Measurements from ENCODE around the gene PLXNA4. TPM values are rescaled to one million over a fixed set of nuclear protein-coding genes. Genes with fewer than 3 reads are reported as not detected.

Gene PLXNA4
- total RNA-seq, 4 donors from 2014 or later, result 0.31 to 0.66 (median 0.43) TPM

- Histone ChIP-seq H3K27me3 (no peaks in the 10 kb centered on the region), H3K27ac (no peak overlapping the region), H3K4me3 (no peak overlapping the region), H3K36me3 (no peaks in the 10 kb centered on the region), H3K9me3 (no peaks in the 10 kb centered on the region), H3K4me1 (no peaks in the 10 kb centered on the region)
- no peak for TF ChIP-seq CTCF (IDR thresholded peaks at IDR 0.05 in 4 of 5, conservative IDR thresholded peaks at IDR 0.05 in 1 of 5)
- TF ChIP-seq POLR2A (IDR thresholded peaks at IDR 0.05), result no peak
- no peak for ATAC-seq
- in situ Hi-C loops (cut with MboI; ENCODE audit: low sequenced_read_pairs in 4 of 4), result no loop called here
- intact Hi-C loops (cut with DNase I; ENCODE audit: low total_unique reads), result no loop called here
- DNase-seq, result no peak
Observed at GRCh38 chr7:132113536-132114371, 462.5 kb downstream of the PLXNA4 start.

- no peak overlapping the region for H3K4me3 ChIP-seq
- TF ChIP-seq CTCF (IDR thresholded peaks at IDR 0.05 in 4 of 5, conservative IDR thresholded peaks at IDR 0.05 in 1 of 5) (no peak), POLR2A (IDR thresholded peaks at IDR 0.05) (no peak)
- DNase-seq, result no peak
- H3K4me1 ChIP-seq, result no peaks in the 10 kb centered on the region
- in situ Hi-C loops (cut with MboI; ENCODE audit: low sequenced_read_pairs in 4 of 4) (no loop called here), intact Hi-C loops (cut with DNase I; ENCODE audit: low total_unique reads) (no loop called here)
- no peak for ATAC-seq
- no peak overlapping the region for H3K27ac ChIP-seq
- H3K36me3 ChIP-seq, result no peaks in the 10 kb centered on the region
- H3K9me3 ChIP-seq, result no peaks in the 10 kb centered on the region
- no peaks in the 10 kb centered on the region for H3K27me3 ChIP-seq
Observed at GRCh38 chr7:132112657-132113056, 463.6 kb downstream of the PLXNA4 start.

GRCh38 chr7:132112106-132112505 is 464.2 kb downstream of the PLXNA4 start:
- ATAC-seq (no peak), DNase-seq (no peak)
- H3K36me3 ChIP-seq, result no peaks in the 10 kb centered on the region
- no peak overlapping the region for H3K4me3 ChIP-seq
- no peaks in the 10 kb centered on the region for H3K4me1 ChIP-seq
- intact Hi-C loops (cut with DNase I; ENCODE audit: low total_unique reads) (no loop called here), in situ Hi-C loops (cut with MboI; ENCODE audit: low sequenced_read_pairs in 4 of 4) (no loop called here)
- TF ChIP-seq POLR2A (IDR thresholded peaks at IDR 0.05), result no peak
- TF ChIP-seq CTCF (IDR thresholded peaks at IDR 0.05 in 4 of 5, conservative IDR thresholded peaks at IDR 0.05 in 1 of 5), result no peak
- no peaks in the 10 kb centered on the region for H3K9me3 ChIP-seq
- H3K27ac ChIP-seq, result no peak overlapping the region
- H3K27me3 ChIP-seq, result no peaks in the 10 kb centered on the region

- TF ChIP-seq CTCF (IDR thresholded peaks at IDR 0.05 in 4 of 5, conservative IDR thresholded peaks at IDR 0.05 in 1 of 5) (no peak), POLR2A (IDR thresholded peaks at IDR 0.05) (no peak)
- no peaks in the 10 kb centered on the region for H3K4me1 ChIP-seq
- in situ Hi-C loops (cut with MboI; ENCODE audit: low sequenced_read_pairs in 4 of 4), result no loop called here
Observed at GRCh38 chr7:132110692-132111091, 465.6 kb downstream of the PLXNA4 start.

More at GRCh38 chr7:132110692-132111091, 465.6 kb downstream of the PLXNA4 start:
- no peaks in the 10 kb centered on the region for H3K36me3 ChIP-seq
- H3K4me3 ChIP-seq, result no peak overlapping the region
- DNase-seq (no peak), ATAC-seq (no peak)
- H3K9me3 ChIP-seq, result no peaks in the 10 kb centered on the region
- intact Hi-C loops (cut with DNase I; ENCODE audit: low total_unique reads), result no loop called here
- no peaks in the 10 kb centered on the region for H3K27me3 ChIP-seq
- H3K27ac ChIP-seq, result no peak overlapping the region
